Epithelial cell of proximal tubule (primary cell): ENCODE results near the gene PRSS3. TPM values are rescaled to one million over a fixed set of nuclear protein-coding genes. Genes with fewer than 3 reads are reported as not detected.
"Not testable (repeated sequence)": the region's sequence is repeated elsewhere in the genome, so short reads cannot be mapped to it uniquely, and the experiment has no call there.

Experiments used
- DNase-seq: peaks from one replicate; pipeline ENCODE4 v3.0.0-alpha.2; 2011; ENCODE audit warnings: low read depth
- H3K4me3 ChIP-seq: 2 replicates; pipeline ENCODE4 v1.5.1; 2011; ENCODE audit warnings: low read depth, mild to moderate bottlenecking, low read length
- total RNA-seq: library from RNA; depleted of rRNA; stranded (reverse); fragments of >200 nt; gene quantifications from 2 replicates; pipeline ENCODE4 v1.2.3, GENCODE V29; 2015
- TF ChIP-seq, protein P1 (sequence below): conservative IDR thresholded peaks from 2 replicates; pipeline ENCODE4 v1.5.1; 2012; ENCODE audit warnings: low read depth, mild to moderate bottlenecking, low read length

Gene PRSS3
- total RNA-seq, 1 donor from 2014 or later: 2.7 TPM

- TF ChIP-seq, protein P1, sequence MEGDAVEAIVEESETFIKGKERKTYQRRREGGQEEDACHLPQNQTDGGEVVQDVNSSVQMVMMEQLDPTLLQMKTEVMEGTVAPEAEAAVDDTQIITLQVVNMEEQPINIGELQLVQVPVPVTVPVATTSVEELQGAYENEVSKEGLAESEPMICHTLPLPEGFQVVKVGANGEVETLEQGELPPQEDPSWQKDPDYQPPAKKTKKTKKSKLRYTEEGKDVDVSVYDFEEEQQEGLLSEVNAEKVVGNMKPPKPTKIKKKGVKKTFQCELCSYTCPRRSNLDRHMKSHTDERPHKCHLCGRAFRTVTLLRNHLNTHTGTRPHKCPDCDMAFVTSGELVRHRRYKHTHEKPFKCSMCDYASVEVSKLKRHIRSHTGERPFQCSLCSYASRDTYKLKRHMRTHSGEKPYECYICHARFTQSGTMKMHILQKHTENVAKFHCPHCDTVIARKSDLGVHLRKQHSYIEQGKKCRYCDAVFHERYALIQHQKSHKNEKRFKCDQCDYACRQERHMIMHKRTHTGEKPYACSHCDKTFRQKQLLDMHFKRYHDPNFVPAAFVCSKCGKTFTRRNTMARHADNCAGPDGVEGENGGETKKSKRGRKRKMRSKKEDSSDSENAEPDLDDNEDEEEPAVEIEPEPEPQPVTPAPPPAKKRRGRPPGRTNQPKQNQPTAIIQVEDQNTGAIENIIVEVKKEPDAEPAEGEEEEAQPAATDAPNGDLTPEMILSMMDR: no peak
- H3K4me3 ChIP-seq: no peak overlapping the region
- DNase-seq: no peak
Observed at GRCh38 chr9:33837138-33837537, 41.8 kb downstream of the PRSS3 start.

GRCh38 chr9:33840381-33840780 lies 45.0 kb downstream of the PRSS3 start:
- TF ChIP-seq, protein P1: no peak
- no peak for DNase-seq
- no peak overlapping the region for H3K4me3 ChIP-seq

GRCh38 chr9:33843312-33843961 lies 48.1 kb downstream of the PRSS3 start:
- H3K4me3 ChIP-seq: no peak overlapping the region
- no peak for DNase-seq
- TF ChIP-seq, protein P1: no peak

DNA sequence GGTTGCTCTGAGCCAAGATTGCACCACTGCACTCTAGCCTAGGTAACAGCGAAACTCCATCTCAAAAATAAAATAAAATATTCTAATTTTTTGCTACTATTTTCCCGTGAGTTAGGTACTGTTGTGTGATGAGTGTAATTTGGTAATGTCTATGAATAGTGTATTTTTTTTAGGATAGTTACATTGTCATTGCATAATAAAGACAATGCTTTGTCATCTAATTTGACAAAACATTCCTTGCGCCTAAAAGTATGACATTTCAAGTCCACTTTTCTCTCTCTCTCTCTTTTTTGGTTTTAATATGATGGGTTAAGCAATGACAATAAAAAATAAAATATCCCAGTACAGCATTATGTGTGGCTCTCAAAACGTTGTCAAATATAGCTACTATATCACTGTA lies 50.9 kb downstream of the PRSS3 start:
- H3K4me3 ChIP-seq: no peak overlapping the region
- no peak for DNase-seq
- TF ChIP-seq, protein P1: no peak

GRCh38 chr9:33847894-33848205 lies 52.5 kb downstream of the PRSS3 start:
- H3K4me3 ChIP-seq, DNase-seq: not testable (repeated sequence)

Other genes with a start within 250 kb of the PRSS3 start
- gene UBE2R2, start 21.6 kb downstream of the PRSS3 start, total RNA-seq: 21.2 and 27.4 TPM in 2 replicates